ENCODE results near the gene QPRT. TPM values are rescaled to one million over a fixed set of nuclear protein-coding genes. Genes with fewer than 3 reads are reported as not detected.
A peak's percentile ranks its signal among the peaks of the same experiment; 100 is the strongest.

Gene QPRT
- total and polyA plus RNA-seq, 2 of the 13 experiments (the other 11 are each of a cell fraction or from before 2014, with no cell fraction given), result 130 to 218 TPM

DNA sequence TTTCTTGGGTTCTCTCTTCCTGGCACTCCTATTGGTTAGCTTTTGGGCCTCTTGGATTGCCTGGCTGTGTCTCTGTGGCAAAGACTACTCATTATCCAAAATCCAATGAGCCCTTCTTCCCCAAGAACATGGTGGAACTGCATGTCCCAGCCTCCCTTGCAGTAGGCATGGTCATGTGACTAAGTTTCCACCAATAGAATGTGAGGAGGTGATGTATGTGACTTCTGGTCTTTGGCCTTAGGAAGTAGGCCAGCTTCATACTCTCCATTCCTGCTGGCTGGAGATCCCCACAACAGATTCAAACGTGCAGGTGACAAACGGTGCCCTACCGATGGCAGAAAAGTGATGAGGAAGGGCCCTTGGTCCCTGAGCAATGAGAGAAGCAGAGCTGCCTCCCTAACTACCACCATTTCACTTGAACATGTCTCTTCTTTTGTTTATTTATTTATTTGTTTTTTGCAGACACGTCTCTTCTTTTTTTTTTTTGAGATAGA lies 33.2 kb upstream of the QPRT start (continued):
- TF ChIP-seq, protein P1, sequence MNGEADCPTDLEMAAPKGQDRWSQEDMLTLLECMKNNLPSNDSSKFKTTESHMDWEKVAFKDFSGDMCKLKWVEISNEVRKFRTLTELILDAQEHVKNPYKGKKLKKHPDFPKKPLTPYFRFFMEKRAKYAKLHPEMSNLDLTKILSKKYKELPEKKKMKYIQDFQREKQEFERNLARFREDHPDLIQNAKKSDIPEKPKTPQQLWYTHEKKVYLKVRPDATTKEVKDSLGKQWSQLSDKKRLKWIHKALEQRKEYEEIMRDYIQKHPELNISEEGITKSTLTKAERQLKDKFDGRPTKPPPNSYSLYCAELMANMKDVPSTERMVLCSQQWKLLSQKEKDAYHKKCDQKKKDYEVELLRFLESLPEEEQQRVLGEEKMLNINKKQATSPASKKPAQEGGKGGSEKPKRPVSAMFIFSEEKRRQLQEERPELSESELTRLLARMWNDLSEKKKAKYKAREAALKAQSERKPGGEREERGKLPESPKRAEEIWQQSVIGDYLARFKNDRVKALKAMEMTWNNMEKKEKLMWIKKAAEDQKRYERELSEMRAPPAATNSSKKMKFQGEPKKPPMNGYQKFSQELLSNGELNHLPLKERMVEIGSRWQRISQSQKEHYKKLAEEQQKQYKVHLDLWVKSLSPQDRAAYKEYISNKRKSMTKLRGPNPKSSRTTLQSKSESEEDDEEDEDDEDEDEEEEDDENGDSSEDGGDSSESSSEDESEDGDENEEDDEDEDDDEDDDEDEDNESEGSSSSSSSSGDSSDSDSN (CRISPR knock-in tag; IDR thresholded peaks at IDR 0.05), result no peak
- TF ChIP-seq RBM39 (IDR thresholded peaks at IDR 0.05; ENCODE audit: low read depth, low read length, poor library complexity, severe bottlenecking) (no peak), TRIM24 (CRISPR knock-in tag; IDR thresholded peaks at IDR 0.05) (no peak), CREB1 (IDR thresholded peaks at IDR 0.05) (no peak; the same call in 1 of the 2 replicates), CREB1 (CRISPR knock-in tag; IDR thresholded peaks at IDR 0.05) (no peak), SIX1 (CRISPR knock-in tag; IDR thresholded peaks at IDR 0.05; ENCODE audit: borderline replicate concordance) (0 out of 2 replicates have a peak, but pooled peaks have one; percentile 40), ZNF207 (IDR thresholded peaks at IDR 0.05; ENCODE audit: borderline replicate concordance) (no peak), ZNF724P (CRISPR knock-in tag; IDR thresholded peaks at IDR 0.05; ENCODE audit: borderline replicate concordance) (no peak), ZNF383 (CRISPR knock-in tag; IDR thresholded peaks at IDR 0.05; ENCODE audit: borderline replicate concordance) (no peak)
- TF ChIP-seq, protein P2, sequence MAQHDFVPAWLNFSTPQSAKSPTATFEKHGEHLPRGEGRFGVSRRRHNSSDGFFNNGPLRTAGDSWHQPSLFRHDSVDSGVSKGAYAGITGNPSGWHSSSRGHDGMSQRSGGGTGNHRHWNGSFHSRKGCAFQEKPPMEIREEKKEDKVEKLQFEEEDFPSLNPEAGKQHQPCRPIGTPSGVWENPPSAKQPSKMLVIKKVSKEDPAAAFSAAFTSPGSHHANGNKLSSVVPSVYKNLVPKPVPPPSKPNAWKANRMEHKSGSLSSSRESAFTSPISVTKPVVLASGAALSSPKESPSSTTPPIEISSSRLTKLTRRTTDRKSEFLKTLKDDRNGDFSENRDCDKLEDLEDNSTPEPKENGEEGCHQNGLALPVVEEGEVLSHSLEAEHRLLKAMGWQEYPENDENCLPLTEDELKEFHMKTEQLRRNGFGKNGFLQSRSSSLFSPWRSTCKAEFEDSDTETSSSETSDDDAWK (CRISPR knock-in tag; IDR thresholded peaks at IDR 0.05), result no peak
- TF ChIP-seq, protein P3, sequence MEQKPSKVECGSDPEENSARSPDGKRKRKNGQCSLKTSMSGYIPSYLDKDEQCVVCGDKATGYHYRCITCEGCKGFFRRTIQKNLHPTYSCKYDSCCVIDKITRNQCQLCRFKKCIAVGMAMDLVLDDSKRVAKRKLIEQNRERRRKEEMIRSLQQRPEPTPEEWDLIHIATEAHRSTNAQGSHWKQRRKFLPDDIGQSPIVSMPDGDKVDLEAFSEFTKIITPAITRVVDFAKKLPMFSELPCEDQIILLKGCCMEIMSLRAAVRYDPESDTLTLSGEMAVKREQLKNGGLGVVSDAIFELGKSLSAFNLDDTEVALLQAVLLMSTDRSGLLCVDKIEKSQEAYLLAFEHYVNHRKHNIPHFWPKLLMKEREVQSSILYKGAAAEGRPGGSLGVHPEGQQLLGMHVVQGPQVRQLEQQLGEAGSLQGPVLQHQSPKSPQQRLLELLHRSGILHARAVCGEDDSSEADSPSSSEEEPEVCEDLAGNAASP (CRISPR knock-in tag; IDR thresholded peaks at IDR 0.05; ENCODE audit: borderline replicate concordance), result 0 out of 2 replicates have a peak, but pooled peaks have one; percentile 34
- TF ChIP-seq, protein P4, sequence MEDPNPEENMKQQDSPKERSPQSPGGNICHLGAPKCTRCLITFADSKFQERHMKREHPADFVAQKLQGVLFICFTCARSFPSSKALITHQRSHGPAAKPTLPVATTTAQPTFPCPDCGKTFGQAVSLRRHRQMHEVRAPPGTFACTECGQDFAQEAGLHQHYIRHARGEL (CRISPR knock-in tag; IDR thresholded peaks at IDR 0.05), result no peak
- TF ChIP-seq, protein P5, sequence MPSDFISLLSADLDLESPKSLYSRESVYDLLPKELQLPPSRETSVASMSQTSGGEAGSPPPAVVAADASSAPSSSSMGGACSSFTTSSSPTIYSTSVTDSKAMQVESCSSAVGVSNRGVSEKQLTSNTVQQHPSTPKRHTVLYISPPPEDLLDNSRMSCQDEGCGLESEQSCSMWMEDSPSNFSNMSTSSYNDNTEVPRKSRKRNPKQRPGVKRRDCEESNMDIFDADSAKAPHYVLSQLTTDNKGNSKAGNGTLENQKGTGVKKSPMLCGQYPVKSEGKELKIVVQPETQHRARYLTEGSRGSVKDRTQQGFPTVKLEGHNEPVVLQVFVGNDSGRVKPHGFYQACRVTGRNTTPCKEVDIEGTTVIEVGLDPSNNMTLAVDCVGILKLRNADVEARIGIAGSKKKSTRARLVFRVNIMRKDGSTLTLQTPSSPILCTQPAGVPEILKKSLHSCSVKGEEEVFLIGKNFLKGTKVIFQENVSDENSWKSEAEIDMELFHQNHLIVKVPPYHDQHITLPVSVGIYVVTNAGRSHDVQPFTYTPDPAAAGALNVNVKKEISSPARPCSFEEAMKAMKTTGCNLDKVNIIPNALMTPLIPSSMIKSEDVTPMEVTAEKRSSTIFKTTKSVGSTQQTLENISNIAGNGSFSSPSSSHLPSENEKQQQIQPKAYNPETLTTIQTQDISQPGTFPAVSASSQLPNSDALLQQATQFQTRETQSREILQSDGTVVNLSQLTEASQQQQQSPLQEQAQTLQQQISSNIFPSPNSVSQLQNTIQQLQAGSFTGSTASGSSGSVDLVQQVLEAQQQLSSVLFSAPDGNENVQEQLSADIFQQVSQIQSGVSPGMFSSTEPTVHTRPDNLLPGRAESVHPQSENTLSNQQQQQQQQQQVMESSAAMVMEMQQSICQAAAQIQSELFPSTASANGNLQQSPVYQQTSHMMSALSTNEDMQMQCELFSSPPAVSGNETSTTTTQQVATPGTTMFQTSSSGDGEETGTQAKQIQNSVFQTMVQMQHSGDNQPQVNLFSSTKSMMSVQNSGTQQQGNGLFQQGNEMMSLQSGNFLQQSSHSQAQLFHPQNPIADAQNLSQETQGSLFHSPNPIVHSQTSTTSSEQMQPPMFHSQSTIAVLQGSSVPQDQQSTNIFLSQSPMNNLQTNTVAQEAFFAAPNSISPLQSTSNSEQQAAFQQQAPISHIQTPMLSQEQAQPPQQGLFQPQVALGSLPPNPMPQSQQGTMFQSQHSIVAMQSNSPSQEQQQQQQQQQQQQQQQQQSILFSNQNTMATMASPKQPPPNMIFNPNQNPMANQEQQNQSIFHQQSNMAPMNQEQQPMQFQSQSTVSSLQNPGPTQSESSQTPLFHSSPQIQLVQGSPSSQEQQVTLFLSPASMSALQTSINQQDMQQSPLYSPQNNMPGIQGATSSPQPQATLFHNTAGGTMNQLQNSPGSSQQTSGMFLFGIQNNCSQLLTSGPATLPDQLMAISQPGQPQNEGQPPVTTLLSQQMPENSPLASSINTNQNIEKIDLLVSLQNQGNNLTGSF (CRISPR knock-in tag; IDR thresholded peaks at IDR 0.05), result no peak
- TF ChIP-seq, protein P6, sequence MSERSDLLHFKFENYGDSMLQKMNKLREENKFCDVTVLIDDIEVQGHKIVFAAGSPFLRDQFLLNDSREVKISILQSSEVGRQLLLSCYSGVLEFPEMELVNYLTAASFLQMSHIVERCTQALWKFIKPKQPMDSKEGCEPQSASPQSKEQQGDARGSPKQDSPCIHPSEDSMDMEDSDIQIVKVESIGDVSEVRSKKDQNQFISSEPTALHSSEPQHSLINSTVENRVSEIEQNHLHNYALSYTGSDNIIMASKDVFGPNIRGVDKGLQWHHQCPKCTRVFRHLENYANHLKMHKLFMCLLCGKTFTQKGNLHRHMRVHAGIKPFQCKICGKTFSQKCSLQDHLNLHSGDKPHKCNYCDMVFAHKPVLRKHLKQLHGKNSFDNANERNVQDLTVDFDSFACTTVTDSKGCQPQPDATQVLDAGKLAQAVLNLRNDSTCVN (CRISPR knock-in tag; IDR thresholded peaks at IDR 0.05; ENCODE audit: borderline replicate concordance), result no peak; the same call in 1 of the 2 replicates
- TF ChIP-seq, protein P7, sequence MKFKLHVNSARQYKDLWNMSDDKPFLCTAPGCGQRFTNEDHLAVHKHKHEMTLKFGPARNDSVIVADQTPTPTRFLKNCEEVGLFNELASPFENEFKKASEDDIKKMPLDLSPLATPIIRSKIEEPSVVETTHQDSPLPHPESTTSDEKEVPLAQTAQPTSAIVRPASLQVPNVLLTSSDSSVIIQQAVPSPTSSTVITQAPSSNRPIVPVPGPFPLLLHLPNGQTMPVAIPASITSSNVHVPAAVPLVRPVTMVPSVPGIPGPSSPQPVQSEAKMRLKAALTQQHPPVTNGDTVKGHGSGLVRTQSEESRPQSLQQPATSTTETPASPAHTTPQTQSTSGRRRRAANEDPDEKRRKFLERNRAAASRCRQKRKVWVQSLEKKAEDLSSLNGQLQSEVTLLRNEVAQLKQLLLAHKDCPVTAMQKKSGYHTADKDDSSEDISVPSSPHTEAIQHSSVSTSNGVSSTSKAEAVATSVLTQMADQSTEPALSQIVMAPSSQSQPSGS (CRISPR knock-in tag; IDR thresholded peaks at IDR 0.05), result peak; percentile 73
